HCT116 (cell line): ENCODE measurements around the gene KRT7.

Source experiments
- CTCF ChIP-seq, 3 experiments: fragments of 200-600 bp in 1 of 3; sonication (generic) in 1 of 3; IDR thresholded peaks in 2 of 3; conservative IDR thresholded peaks in 1 of 3; 2 replicates each; pipeline ENCODE4 v1.5.1; 2012 to 2017; ENCODE audit warnings: low read depth in 2 of 3, low read length in 2 of 3, antibody characterized with exemption in 1 of 3, borderline replicate concordance in 1 of 3, control low read depth in 1 of 3, mild to moderate bottlenecking in 1 of 3, mixed read lengths in 1 of 3, mixed run types in 1 of 3, moderate library complexity in 1 of 3; ENCODE audit not compliant: insufficient read depth in 1 of 3
- EGR1 ChIP-seq: IDR thresholded peaks from 2 replicates; pipeline ENCODE4 v1.6.1; 2012; ENCODE audit warnings: low read depth
- EZH2phosphoT487 ChIP-seq: fragments of 200-600 bp; IDR thresholded peaks from 2 replicates; pipeline ENCODE4 v1.6.1; 2018; ENCODE audit warnings: antibody characterized with exemption, borderline replicate concordance
- POLR2A ChIP-seq: IDR thresholded peaks from 2 replicates; pipeline ENCODE4 v1.7.0; 2011; ENCODE audit warnings: borderline replicate concordance; ENCODE audit not compliant: insufficient read depth, insufficient read length; ENCODE audit errors: extremely low read depth
- RAD21 ChIP-seq: IDR thresholded peaks from 2 replicates; pipeline ENCODE4 v1.6.1; 2012; ENCODE audit warnings: low read depth, mild to moderate bottlenecking

- TF ChIP-seq CTCF (IDR thresholded peaks at IDR 0.05 in 2 of 3, conservative IDR thresholded peaks at IDR 0.05 in 1 of 3; ENCODE audit: borderline replicate concordance in 1 of 3, insufficient read depth in 1 of 3, low read depth in 2 of 3, low read length in 2 of 3) (no peak), EZH2phosphoT487 (no peak), RAD21 (no peak), EGR1 (no peak), POLR2A (no peak)
Observed at GRCh38 chr12:52262286-52262685, 29.2 kb downstream of the KRT7 start.
